ENCODE results near the gene CTNNA3.

Gene CTNNA3

DNA sequence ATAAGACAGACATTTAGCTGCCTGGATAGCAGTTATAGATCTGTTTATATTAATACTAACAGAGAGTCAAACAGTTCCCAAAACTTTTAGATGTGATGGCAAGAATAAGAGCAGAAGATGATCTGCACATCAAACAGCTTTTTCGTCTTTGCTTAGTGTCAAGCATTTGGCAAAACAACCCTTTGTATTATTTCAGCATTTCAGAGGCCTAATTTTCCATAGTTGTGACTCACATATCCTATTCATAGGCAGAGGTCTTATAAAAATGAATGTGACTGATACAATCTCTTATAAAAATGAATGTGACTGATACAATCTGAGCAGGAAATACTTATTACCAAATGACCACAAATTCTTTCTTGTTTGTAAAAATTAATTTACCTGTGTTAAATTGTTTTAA is 699.0 kb downstream of the CTNNA3 start:
- DNase-seq, result no peak

DNA sequence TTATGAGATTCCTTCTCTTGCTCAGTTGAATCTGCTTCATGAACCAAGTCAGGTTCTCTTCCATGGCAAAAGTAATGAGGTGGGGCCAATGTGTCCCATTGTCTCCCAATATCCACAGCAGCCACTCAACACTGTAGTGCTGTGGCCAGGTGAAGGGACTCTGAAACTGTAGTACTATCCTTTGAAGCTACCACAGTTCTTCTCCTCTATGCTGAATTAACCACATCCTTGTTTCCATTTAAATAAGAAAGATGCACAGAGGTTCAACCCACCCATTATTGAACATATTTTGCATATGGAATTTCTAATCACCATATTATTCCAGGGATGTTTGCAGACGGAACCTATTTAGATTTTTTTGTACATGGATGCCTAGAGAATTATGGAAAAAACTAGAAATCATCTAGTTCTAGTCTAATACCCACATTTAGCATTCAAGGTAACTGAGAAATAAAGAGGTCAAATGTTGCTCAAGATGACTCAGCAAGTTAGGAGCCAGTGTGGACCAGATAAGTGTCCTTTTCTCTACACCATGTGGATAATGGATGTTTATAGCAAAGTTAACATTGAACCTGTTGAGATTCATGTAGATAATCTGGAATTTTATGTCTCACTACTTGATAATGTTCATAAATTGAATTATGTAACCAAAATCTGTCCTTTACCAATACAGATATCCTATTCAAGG is 705.7 kb downstream of the CTNNA3 start:
- DNase-seq, result no peak

DNA sequence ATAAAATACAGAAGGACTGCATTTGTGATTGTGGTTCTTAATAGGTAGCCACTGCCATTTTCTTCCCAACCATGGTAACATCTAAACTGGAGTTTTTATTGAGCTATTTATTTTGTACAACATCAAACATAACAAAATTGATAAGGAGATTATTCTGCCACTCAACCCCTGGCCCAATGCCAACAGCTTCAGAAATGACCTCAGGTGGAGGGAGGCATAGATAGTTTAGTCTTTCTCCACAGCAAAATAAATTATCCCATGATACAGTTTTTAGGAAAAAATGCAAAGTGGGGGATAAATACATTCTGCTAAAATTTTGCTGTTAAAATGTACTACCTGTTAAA is 712.5 kb downstream of the CTNNA3 start:
- DNase-seq, result no peak

DNA sequence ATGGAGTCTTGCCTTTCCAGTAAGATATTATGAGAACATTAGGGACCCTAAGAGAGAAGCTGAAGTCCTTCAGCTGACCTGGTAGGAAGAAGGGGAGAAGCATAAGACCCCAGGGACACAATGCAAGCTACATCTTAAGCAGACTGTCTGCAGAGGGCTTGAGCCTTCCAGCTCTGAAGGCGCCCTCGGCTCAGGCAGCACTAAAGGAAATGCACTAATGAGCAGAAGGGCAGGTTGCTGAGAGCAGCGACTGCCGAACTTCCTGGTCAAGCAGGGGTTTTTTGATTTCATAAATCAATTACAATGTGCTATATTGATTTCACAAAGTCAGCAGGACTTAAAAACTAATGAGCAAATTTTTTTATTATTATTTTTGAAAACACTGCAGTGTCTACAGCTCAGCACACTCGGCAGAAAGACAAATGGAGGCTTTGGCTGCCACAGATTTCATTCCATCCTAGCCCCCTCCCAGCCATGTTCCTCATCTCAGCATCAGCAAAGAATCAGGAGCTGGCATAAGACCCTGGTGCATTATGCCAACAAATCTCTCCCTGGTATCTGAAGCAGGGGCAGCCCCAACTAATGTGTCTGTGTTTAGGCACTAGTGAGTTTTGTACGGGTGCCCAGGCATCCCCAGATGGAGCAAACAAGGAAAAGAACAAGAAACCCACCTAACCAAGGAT is 713.1 kb downstream of the CTNNA3 start:
- no peak for DNase-seq

DNA sequence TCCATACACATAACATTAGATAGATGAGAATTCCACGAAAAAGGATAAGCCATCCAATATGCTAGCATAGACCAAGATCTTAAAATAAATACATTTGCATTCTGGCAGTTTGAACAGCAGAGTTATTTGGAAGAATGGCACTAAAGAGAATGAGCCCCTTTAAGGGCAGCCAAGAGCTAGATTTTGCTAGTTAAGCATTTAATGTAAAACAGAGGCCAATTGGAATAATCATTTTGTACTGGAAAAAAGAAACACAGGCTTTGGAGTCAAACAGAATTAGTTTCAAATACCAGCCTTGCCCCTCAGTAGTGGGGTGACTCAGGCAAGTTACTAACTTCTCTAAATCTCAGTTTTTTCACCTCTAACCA is 714.0 kb downstream of the CTNNA3 start:
- DNase-seq, result no peak

DNA sequence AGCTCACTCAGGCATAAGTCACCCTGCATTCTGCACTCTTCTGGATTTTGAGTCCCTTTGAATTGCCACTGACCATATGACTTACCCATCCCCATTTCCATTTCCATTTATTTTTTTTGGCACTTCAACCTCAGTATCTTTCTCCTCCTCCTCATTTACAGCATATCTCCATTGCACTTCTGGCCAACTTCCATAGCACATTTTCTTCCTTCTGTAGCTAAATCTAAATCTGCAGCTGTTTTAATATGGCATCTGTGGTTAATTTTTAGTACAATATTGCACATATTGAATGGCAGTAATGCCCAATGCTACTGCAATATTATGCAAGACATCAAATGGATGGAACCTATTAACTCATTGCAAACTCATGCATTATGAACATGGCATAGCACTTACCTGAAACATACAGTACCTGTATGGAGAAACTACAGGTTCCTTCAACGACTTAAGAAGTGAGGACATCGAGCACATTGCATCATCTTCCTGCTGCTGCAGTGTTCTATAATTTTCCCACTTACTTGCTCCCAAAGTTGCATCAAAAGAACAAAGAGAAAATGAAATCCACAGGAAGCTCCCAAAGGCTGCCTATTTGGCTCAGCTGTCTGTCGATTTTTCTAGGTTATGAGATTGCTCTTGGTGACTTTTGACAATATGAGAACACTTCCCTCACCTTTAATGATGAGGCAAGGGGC is 714.5 kb downstream of the CTNNA3 start:
- DNase-seq, result no peak

DNA sequence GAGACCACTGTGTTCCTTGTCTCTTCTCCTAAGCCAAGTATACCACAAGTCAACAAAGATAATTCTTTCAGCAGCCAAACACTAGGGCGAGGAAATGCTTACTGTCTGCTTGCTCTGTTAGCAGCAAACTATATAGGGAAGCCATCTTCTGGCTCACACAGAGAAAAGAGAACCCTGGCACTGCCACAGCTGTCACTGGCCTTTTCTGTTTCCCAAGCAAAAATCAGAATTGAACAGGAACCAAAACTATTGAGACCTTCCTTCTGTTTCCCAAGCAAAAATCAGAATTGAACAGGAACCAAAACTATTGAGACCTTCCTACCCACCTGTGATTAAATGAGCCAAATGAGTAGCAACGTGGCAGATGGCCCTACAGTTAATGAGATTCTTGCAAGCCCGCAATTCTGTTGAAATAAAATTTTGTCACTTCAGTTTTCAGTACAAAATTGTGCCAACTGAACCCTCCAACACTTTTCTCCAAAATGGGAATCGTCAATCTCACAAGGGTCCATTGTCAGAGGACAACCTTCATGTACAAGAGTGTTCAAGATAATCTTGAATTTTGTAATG is 715.7 kb downstream of the CTNNA3 start:
- no peak for DNase-seq

DNA sequence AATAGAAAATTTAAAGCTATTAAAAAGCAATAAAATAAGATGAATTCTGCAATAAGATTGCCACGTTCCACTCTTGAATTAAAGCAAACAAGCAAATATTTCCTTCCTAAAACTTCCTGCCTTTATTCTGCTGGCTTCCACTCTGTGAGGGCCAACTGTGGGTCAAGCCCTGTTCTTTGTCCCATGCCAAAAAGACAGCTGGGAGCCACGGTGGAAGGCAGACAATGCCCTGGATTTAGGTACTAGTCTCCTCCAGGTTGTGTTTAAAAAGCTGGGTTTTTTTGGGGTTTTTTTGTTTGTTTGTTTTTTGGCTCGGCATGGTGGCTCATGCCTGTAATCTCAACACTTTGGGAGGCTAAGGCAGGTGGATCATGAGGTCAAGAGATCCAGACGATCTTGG is 731.0 kb downstream of the CTNNA3 start:
- no peak for DNase-seq

DNA sequence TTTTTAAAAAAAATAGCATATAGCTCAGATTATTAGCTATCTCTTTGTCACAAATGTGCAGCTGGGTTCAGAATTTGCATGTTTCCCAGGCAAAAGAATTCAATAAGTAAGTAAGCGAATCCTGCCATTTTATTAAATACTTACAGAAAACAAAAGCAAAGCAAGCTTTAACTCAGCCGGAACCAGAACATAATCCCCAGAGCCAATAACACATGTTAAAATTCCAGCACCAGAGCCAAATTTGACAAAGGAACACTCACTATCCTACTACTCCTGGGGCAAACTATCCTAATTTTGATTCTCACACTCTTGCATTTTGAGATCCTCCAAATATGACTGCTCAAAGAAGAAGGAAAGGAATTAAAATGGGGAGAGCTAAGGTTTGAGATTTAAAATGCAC is 737.5 kb downstream of the CTNNA3 start:
- DNase-seq, result no peak

DNA sequence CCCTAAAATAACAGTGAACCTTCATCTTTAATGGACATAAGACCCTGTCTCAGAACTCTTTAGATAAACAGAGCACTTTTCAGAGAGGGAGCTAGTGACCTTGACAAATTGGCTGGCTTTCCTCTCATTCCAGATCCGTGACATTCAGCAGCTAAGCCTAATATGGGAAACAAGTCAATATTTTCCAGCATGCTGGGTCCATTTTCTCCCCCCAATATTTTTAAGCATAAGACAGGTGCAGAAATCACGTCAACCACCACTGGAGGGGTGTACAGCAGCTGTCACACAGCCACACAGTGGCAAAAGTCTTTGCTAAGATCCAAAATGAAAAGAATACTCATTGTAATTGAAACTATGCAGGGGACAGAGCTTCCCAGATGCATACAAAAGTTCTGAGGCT is 744.1 kb downstream of the CTNNA3 start:
- no peak for DNase-seq

DNA sequence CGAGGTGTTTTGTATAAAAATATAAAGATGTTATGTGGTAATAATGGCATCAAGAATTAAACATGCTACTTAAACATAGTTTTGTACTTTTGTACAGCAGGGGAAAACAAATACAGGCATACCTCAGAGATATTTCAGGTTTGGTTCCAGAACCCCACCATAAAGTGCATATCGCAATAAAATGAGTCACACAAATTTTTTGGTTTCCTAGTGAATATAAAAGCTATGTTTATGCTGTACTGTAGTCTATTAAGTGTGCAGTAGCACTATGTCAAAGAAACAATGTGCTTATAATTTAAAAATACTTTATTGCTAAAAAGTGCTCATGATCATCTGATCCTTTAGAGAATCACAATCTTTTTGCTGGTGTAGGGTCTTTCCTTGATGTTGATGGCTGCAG is 752.4 kb downstream of the CTNNA3 start:
- no peak for DNase-seq

DNA sequence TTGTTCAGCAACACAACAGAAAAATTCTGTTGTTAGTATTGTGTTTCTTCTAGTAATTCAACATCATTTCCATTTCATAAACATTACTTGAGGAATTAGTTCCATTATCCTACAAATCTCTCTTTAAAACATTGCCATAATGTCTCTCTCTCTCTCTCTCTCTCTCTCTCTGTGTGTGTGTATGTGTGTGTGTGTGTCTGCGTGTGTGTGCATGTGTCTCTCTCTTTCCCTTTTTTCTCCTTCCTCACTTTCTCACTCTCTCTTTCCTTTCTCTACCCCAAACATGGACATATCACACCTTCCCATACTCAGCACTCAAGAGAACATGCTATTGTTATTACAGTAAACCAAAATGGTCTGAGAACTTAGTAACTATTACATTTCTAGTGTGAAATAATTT is 753.6 kb downstream of the CTNNA3 start:
- no peak for DNase-seq

DNA sequence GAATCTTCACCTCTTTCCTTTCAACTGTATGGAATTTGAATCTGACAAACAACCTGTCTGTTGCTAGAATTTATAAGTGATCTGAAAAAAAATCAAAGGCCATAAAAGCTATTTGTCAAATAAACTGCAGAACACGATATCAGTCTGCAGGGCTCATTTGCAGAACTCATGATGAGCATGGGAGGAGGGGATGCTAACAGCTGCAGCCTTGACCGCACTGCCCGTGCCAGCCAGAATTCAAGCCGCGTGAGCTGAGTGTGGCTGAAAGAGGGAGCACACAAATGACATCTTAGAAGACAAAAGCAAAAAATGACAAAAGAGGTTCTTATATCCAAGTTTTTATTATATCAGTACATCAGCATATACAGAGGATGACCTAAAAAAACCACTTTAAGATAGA is 754.5 kb downstream of the CTNNA3 start:
- DNase-seq, result no peak

DNA sequence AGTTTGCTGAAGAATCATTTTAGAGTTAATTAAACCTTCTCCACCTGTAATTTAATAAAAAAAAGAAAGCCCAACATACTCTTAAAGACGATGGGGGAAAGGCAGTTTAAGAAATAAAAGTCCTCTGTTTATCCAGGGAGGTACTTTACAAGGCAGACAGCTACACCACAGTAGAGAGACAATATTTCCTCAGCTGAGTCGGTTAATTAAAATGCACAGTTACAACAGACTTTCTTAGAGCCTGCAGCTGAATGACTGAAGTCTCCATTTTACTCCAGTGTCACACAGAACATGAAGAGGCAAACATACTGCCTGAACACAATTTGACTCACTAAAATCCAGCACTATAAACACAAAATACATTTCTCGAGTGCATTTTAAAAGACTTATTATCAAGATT is 755.0 kb downstream of the CTNNA3 start:
- DNase-seq, result no peak

DNA sequence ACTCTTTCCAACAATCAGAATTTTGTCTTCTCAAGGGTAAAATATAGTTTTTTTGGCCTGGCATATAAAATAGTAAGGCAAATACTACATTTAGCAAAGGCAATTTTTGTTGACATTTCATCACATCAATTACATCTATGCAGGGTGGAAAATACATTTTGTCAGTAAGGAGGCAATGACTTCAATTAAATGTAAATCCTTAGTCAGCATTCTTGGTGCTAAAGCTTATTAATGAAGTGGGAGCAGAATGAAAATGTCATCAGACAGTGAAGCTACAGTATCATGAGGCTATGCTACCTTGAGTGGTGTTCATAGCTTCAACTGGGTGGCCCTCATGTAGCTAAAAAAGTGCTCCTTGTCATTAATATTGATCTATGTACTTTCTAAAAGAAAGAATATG is 761.3 kb downstream of the CTNNA3 start:
- no peak for DNase-seq

DNA sequence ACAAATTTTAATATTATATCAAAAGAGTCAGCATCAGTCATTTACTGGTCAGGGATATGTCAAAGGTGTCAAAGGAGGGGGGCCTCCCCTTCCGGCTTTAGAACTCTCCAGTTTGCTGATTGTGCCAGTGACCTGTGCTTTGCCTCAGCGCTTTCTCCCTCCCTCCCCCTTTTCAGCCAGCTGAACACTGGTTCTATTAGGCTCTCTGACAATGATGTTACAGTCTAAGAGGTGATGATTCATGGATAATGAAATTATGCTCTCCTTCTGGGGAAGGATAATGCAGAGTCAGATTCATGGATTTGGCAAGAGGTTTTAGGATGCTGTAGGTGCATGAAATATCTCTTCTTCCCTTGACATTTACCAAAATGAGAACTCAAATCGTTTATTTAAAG is 764.0 kb downstream of the CTNNA3 start:
- no peak for DNase-seq

DNA sequence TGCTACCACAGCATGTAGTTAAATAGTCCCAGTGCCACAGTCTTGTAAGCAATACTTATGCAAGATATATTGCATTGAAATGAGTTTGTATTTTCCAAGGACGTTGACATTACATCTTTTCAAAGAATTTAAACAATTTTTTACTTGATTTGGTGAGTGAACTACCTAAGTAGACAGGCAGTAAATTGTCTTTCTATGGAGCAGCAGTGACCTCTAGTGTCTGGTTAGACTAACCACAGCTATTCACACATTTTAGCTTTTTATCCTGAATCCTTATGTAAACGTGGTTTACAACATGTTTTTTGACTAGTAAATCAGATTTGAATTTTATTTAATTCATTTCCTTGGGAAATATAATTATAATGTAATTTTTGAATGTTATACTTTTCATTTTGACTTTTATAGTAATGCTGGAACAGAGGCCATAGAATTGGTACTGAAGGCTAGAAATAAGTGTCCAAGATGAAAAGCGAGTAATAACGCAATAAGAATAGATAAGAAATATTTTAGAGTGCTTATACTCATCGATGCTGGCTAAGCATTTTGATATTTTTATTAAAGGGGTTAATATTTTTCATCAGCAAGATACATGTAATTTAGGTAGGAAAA is 764.6 kb downstream of the CTNNA3 start:
- DNase-seq, result peak in 1 of 2 donors; percentile 11

DNA sequence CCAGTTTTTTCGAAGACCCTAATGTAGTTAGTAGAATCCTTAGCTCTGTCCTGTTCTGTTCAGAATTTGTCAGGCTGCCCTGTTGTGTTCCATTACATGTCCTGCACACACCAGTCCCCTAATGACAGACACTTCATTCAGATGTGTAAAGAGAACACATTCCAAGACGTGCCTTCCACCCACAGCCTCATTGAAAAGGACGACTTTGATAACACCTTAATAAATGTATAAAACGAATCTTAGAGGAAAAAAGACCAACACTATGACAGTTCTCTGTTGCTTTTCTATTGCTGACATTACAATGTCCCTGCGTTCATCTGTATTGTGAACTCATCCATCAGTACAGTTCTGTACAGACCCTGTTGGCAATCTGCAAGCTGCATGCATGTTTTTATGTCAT is 766.6 kb downstream of the CTNNA3 start:
- no peak for DNase-seq

DNA sequence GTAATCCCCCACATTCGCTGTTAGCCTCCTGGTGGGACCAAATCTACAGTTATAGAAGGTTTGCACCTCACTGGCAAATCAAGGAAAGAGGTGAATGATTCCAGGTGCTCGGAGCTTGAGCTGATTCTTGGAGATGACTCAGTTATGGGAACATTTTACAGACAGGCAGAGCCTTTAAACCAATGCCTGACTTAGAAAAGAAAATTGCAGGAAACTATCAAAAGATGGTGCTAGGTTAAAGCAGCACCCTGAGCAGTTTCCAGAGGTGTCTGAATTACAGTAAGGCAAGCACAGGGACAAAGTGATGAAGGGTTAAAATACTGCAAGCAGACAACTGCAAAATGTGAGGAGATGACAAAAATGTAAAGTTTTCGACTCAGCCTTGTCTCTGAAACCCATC is 767.2 kb downstream of the CTNNA3 start:
- DNase-seq, result no peak

DNA sequence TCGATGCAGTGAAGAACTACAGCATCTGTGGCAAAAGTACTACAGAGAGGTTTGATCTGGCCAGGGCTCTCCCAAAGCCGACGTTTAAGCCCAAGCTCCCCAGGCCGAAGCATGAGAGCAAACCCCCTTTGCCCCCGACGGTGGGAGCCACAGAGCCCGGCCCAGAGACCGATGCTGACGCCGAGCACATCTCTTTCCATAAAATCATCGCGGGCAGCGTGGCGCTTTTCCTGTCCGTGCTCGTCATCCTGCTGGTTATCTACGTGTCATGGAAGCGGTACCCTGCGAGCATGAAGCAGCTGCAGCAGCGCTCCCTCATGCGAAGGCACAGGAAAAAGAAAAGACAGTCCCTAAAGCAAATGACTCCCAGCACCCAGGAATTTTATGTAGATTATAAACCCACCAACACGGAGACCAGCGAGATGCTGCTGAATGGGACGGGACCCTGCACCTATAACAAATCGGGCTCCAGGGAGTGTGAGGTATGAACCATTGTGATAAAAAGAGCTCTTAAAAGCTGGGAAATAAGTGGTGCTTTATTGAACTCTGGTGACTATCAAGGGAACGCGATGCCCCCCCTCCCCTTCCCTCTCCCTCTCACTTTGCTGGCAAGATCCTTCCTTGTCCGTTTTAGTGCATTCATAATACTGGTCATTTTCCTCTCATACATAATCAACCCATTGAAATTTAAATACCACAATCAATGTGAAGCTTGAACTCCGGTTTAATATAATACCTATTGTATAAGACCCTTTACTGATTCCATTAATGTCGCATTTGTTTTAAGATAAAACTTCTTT is 767.8 kb downstream of the CTNNA3 start:
- DNase-seq, result no peak

DNA sequence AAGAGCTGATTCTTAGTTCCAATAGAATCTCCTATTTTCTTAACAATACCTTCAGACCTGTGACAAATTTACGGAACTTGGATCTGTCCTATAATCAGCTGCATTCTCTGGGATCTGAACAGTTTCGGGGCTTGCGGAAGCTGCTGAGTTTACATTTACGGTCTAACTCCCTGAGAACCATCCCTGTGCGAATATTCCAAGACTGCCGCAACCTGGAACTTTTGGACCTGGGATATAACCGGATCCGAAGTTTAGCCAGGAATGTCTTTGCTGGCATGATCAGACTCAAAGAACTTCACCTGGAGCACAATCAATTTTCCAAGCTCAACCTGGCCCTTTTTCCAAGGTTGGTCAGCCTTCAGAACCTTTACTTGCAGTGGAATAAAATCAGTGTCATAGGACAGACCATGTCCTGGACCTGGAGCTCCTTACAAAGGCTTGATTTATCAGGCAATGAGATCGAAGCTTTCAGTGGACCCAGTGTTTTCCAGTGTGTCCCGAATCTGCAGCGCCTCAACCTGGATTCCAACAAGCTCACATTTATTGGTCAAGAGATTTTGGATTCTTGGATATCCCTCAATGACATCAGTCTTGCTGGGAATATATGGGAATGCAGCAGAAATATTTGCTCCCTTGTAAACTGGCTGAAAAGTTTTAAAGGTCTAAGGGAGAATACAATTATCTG is 768.6 kb downstream of the CTNNA3 start:
- no peak for DNase-seq

DNA sequence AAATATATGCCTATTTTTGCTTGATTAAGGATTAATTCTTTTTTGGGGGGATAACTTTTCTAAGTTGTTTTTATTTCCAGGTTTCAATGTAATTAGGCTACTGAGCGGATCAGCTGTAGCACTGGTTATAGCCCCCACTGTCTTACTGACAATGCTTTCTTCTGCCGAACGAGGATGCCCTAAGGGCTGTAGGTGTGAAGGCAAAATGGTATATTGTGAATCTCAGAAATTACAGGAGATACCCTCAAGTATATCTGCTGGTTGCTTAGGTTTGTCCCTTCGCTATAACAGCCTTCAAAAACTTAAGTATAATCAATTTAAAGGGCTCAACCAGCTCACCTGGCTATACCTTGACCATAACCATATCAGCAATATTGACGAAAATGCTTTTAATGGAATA is 769.2 kb downstream of the CTNNA3 start:
- DNase-seq, result no peak
